ENCODE data around the gene PAPSS2.
"Not testable (repeated sequence)": the region's sequence is repeated elsewhere in the genome, so short reads cannot be mapped to it uniquely, and the experiment has no call there.

Gene PAPSS2

GRCh38 chr10:87706731-87707130 is 47.1 kb downstream of the PAPSS2 start:
- no peak for DNase-seq (ENCODE audit: low read depth)

GRCh38 chr10:87707254-87707653 is 47.6 kb downstream of the PAPSS2 start:
- no peak for DNase-seq (ENCODE audit: low read depth)

- no peak for DNase-seq (ENCODE audit: low read depth)
Measured at GRCh38 chr10:87712913-87713616, 53.4 kb downstream of the PAPSS2 start.

- DNase-seq (ENCODE audit: low read depth): no peak
Measured at GRCh38 chr10:87713707-87714106, 54.0 kb downstream of the PAPSS2 start.

- no peak for DNase-seq (ENCODE audit: low read depth)
Measured at GRCh38 chr10:87715552-87716347, 56.1 kb downstream of the PAPSS2 start.

- DNase-seq (ENCODE audit: low read depth): no peak
Measured at GRCh38 chr10:87716348-87716670, 56.6 kb downstream of the PAPSS2 start.

GRCh38 chr10:87720665-87721064 is 61.0 kb downstream of the PAPSS2 start:
- no peak for DNase-seq (ENCODE audit: low read depth)

GRCh38 chr10:87721781-87722180 is 62.1 kb downstream of the PAPSS2 start:
- no peak for DNase-seq (ENCODE audit: low read depth)

- no peak for DNase-seq (ENCODE audit: low read depth)
Measured at GRCh38 chr10:87722716-87723115, 63.0 kb downstream of the PAPSS2 start.

GRCh38 chr10:87723500-87723899 is 63.8 kb downstream of the PAPSS2 start:
- no peak for DNase-seq (ENCODE audit: low read depth)

- DNase-seq (ENCODE audit: low read depth): no peak
Measured at GRCh38 chr10:87724789-87725188, 65.1 kb downstream of the PAPSS2 start.

- DNase-seq (ENCODE audit: low read depth): no peak
Measured at GRCh38 chr10:87729940-87730339, 70.3 kb downstream of the PAPSS2 start.

GRCh38 chr10:87733081-87733480 is 73.4 kb downstream of the PAPSS2 start:
- DNase-seq (ENCODE audit: low read depth): no peak

GRCh38 chr10:87734987-87735827 is 75.5 kb downstream of the PAPSS2 start:
- DNase-seq (ENCODE audit: low read depth): no peak

- not testable (repeated sequence) for DNase-seq (ENCODE audit: low read depth)
Measured at GRCh38 chr10:87738253-87738652, 78.6 kb downstream of the PAPSS2 start.

GRCh38 chr10:87739703-87740102 is 80.0 kb downstream of the PAPSS2 start:
- no peak for DNase-seq (ENCODE audit: low read depth)

- peak; percentile 78 for DNase-seq (ENCODE audit: low read depth)
Measured at GRCh38 chr10:87740254-87740655, 80.6 kb downstream of the PAPSS2 start.

GRCh38 chr10:87742992-87743610 is 83.4 kb downstream of the PAPSS2 start:
- not testable (repeated sequence) for DNase-seq (ENCODE audit: low read depth)

GRCh38 chr10:87744606-87745005 is 84.9 kb downstream of the PAPSS2 start:
- no peak for DNase-seq (ENCODE audit: low read depth)

GRCh38 chr10:87746911-87747310 is 87.2 kb downstream of the PAPSS2 start:
- no peak for DNase-seq (ENCODE audit: low read depth)

GRCh38 chr10:87748244-87748643 is 88.6 kb downstream of the PAPSS2 start:
- DNase-seq (ENCODE audit: low read depth): not testable (repeated sequence)

GRCh38 chr10:87750001-87750671 is 90.5 kb downstream of the PAPSS2 start:
- peak; percentile 76 for DNase-seq (ENCODE audit: low read depth)
